OCI-LY3 (cell line): ENCODE results near the gene TAMALIN.

Experiments used
- CTCF ChIP-seq: fragments of 200-600, 300-600 bp; sonication (generic); IDR thresholded peaks from 2 replicates; pipeline ENCODE4 v1.5.1; 2014; ENCODE audit warnings: antibody characterized with exemption, low read length, low read depth
- EZH2phosphoT487 ChIP-seq: fragments of 200-600 bp; shearing (Covaris generic); IDR thresholded peaks from 2 replicates; pipeline ENCODE4 v1.6.1; 2018; ENCODE audit warnings: antibody characterized with exemption, mixed run types, low read depth

- TF ChIP-seq CTCF (no peak), EZH2phosphoT487 (no peak)
Measured at GRCh38 chr12:52056801-52057637, 50.3 kb downstream of the TAMALIN start.
